Left lobe of liver (tissue), 2 donors: ENCODE measurements around the gene GALNTL6. TPM values are rescaled to one million over a fixed set of nuclear protein-coding genes. Genes with fewer than 3 reads are reported as not detected.
"Not testable (repeated sequence)": the region's sequence is repeated elsewhere in the genome, so short reads cannot be mapped to it uniquely, and the experiment has no call there.

Experiments
- ATAC-seq: fragments of 200-7000 bp; cut with Tn5 transposase; one replicate; pipeline ENCODE4 v1.9.1; 2020; ENCODE audit warnings: mild to moderate bottlenecking, moderate library complexity
- DNase-seq: peaks from one replicate; pipeline ENCODE4 v3.0.0-alpha.2; 2020; ENCODE audit warnings: low spot score
- total RNA-seq: library from RNA; stranded (reverse); gene quantifications from one replicate; pipeline ENCODE4 v1.2.1, GENCODE V29; 2021
- donor health status: DM: no; HTN: no; CAD: no; lungs with moderate emphysema.
- donor health status: DM: no; HTN: yes; CAD: no.

GALNTL6 gene
- total RNA-seq, 1 donor from 2014 or later: not detected

- ATAC-seq (no peak), DNase-seq (no peak)
These were observed 542.8 kb downstream of the GALNTL6 start for GRCh38 chr4:172356016-172356415.

- DNase-seq: no peak
- ATAC-seq: no peak
These were observed 543.9 kb downstream of the GALNTL6 start for GRCh38 chr4:172357006-172357540.

- no peak for DNase-seq
- no peak for ATAC-seq
These were observed 549.4 kb downstream of the GALNTL6 start for GRCh38 chr4:172362569-172362968.

GRCh38 chr4:172369471-172369959, 556.3 kb downstream of the GALNTL6 start:
- ATAC-seq: no peak
- no peak for DNase-seq

- no peak for DNase-seq
- no peak for ATAC-seq
These were observed 564.4 kb downstream of the GALNTL6 start for GRCh38 chr4:172377486-172378140.

GRCh38 chr4:172379834-172380233, 566.6 kb downstream of the GALNTL6 start:
- DNase-seq (no peak), ATAC-seq (no peak)

GRCh38 chr4:172390331-172390730, 577.1 kb downstream of the GALNTL6 start:
- DNase-seq (no peak), ATAC-seq (no peak)

- ATAC-seq (no peak), DNase-seq (no peak)
These were observed 579.5 kb downstream of the GALNTL6 start for GRCh38 chr4:172392741-172393140.

- DNase-seq (no peak), ATAC-seq (no peak)
These were observed 580.0 kb downstream of the GALNTL6 start for GRCh38 chr4:172393220-172393619.

GRCh38 chr4:172404676-172405075, 591.5 kb downstream of the GALNTL6 start:
- ATAC-seq: no peak

GRCh38 chr4:172410363-172410762, 597.2 kb downstream of the GALNTL6 start:
- ATAC-seq (no peak), DNase-seq (no peak)

More at GRCh38 chr4:172404676-172405075, 591.5 kb downstream of the GALNTL6 start:
- no peak for DNase-seq

GRCh38 chr4:172411149-172411548, 597.9 kb downstream of the GALNTL6 start:
- ATAC-seq (no peak), DNase-seq (no peak)

- no peak for ATAC-seq
These were observed 599.8 kb downstream of the GALNTL6 start for GRCh38 chr4:172412851-172413580.

GRCh38 chr4:172428979-172429378, 615.8 kb downstream of the GALNTL6 start:
- not testable (repeated sequence) for ATAC-seq, DNase-seq

More at GRCh38 chr4:172412851-172413580, 599.8 kb downstream of the GALNTL6 start:
- DNase-seq: no peak

GRCh38 chr4:172480471-172480870, 667.3 kb downstream of the GALNTL6 start:
- ATAC-seq (no peak), DNase-seq (no peak)

- no peak for DNase-seq
- no peak for ATAC-seq
These were observed 668.8 kb downstream of the GALNTL6 start for GRCh38 chr4:172481802-172482508.

- DNase-seq: no peak
- ATAC-seq: no peak
These were observed 671.8 kb downstream of the GALNTL6 start for GRCh38 chr4:172485007-172485406.

GRCh38 chr4:172486531-172486930, 673.3 kb downstream of the GALNTL6 start:
- ATAC-seq (no peak), DNase-seq (no peak)

- ATAC-seq: no peak
- DNase-seq: no peak
These were observed 676.7 kb downstream of the GALNTL6 start for GRCh38 chr4:172489861-172490260.

GRCh38 chr4:172495769-172496168, 682.6 kb downstream of the GALNTL6 start:
- DNase-seq (no peak), ATAC-seq (no peak)

- ATAC-seq (no peak), DNase-seq (no peak)
These were observed 684.1 kb downstream of the GALNTL6 start for GRCh38 chr4:172497321-172497720.
